ENCODE results near the gene MID1IP1.

MID1IP1 gene

DNA sequence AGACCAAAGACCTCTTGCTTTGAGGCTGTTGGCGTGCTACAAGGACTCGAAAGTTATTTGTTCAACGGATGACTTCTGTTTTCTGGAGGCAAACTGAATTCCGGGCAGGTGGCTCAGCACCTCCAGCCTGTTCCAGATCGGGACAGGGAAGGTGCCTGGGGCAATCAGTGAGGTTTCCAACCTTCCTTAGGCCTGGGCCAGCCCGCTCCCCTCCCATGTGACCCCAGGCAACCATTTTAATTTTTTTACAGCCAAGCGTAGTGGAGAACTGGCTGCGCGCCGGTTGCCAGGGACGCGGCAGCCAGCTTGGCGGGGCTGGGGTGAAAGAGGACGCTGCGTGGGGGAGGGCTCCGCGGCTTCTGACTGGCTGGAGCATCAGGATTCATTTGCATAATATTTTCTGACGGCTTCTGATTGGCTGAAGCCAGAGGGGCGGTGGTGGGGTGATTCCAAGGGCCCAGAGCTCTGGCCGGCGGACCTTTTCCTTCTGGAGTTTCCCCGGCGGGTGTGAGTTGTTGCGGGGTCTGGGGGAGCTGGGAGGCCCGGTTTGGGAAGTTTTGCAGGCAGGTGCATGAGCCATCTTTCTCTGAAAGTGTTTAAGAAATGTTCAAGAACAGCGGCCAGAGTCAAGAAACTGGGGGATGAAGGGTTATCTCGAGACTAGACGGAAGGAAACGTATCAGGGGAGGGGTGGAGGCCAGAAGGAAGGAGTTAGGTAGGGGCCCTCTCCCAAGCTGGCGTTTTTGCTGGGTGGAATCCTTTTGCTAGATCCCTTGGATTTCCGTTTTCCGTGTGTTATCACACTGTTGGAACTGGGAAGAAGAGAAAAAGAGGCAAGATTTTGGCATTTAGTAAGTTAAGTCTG, at the start of gene MID1IP1:
Gene MID1IP1 (plus strand): TSS at position 479 of the 865 bp plus-strand sequence. CDS start 3,488 bp downstream, outside the sequence.
- DNase-seq: peak; percentile 89

DNA sequence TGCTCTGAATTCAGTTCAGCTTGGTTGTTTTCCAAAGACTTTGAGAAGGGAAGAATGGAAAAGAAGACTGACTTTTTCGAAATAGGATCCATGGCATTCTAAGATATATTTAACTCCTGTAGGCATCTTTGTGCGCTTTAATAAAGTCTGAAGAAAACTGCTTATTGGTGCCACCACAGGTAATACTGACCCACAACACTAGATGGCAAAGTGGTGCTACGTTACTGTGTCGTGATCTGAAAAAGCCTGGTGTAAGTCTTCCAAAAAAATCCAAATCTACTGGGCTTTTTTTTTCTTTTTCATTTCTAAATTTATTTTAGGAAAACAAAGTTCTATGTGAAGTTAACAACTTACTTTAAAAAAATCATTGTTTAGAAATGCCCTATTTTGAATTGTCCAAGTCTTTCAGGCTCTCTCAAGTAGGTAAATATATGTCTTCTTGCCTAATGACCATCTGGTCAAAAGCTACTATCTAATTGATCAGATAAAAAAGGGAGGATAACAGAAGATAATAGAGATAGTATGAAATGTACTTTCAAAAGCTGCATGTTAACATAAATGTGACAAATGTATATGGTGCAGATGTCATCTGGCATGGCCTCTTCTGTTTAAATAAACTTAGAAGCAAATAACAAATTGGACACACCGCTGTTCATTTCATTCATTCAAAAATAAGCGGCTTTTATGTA, 47.0 kb upstream of the MID1IP1 start:
- peak; percentile 23 for DNase-seq

- DNase-seq: no peak
Measured at GRCh38 chrX:38754818-38755718, 46.2 kb upstream of the MID1IP1 start.

GRCh38 chrX:38760883-38761282, 40.4 kb upstream of the MID1IP1 start:
- DNase-seq: no peak

- peak; percentile 2 for DNase-seq
Measured at GRCh38 chrX:38768079-38768478, 33.2 kb upstream of the MID1IP1 start.

GRCh38 chrX:38770152-38770551, 31.1 kb upstream of the MID1IP1 start:
- DNase-seq: no peak

DNA sequence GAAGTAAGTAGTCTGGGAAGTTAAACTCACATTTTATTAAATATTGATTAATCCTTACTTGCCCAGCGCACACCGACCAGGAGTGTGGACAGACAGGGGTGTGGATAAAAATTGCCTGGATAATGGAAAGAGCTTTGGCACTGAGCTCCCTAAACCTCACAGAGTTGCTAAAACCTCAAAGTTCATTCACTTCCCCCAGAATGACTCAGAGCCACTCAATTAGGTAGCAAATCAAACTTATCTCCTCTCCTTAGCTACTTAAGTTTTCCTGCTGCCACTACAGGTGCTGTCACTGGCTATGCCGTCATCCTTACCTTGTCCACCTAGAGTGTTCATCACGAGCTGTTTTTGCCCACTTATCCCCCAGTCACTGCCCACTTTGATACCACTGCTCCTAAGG, 27.0 kb upstream of the MID1IP1 start:
- no peak for DNase-seq

- no peak for DNase-seq
Measured at GRCh38 chrX:38796946-38797345, 4.3 kb upstream of the MID1IP1 start.

DNA sequence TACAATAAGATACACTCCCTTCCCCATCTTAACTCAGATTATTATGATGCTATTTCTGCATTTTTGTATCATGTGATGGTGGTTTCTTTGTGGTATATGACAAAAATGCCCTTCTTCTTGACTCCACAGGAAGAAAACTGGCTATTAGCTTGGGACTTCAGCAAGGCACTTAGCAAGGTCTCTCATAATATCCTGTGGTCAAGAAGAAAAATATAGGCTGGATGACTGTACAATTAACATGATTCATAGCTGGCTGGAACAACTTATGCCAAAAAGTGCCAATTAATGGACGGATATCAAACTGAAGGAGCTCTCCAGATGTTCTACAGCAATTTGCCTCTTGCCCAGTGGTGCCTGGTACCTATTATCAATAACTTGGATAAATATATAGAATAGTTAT, 2.3 kb upstream of the MID1IP1 start:
- DNase-seq: no peak

GRCh38 chrX:38799995-38800580, 1.2 kb upstream of the MID1IP1 start:
- no peak for DNase-seq

DNA sequence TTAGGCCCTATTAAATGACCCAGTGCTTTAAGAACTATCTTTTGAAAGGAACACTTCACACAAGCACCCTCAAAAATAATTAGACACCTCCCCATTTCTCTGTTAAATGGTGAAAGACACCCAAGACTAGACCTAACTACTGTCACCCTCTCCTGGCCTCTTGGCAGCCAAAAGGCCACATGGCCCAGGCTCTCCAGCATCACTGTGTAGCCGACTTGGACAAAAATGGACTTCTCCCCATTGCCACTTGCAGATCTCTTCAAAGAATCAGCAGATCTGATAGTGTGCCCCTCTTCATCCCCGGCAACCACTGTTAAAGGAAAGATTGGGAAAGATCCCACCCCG, 2.0 kb downstream of the MID1IP1 start:
- DNase-seq: no peak

- DNase-seq: peak; percentile 75
Measured at GRCh38 chrX:38803588-38804431, 2.6 kb downstream of the MID1IP1 start.

DNA sequence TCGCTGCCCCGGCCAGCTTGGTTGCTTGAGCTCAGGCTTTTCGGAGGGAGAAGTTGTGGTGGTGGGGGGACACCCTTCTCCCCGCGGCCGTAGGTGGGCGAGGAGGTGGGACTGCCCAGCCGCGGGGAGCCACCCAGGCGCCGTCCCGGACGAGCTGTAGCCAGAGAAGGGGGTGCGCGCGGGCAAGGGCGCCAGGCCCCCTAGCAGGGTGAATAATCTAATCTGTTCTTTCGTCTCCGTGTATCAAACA, 3.1 kb downstream of the MID1IP1 start:
- DNase-seq: no peak

GRCh38 chrX:38804682-38805431, 3.6 kb downstream of the MID1IP1 start:
- peak; percentile 32 for DNase-seq

- peak; percentile 76 for DNase-seq
Measured at GRCh38 chrX:38805432-38806389, 4.5 kb downstream of the MID1IP1 start.

- DNase-seq: no peak
Measured at GRCh38 chrX:38806875-38807621, 5.8 kb downstream of the MID1IP1 start.

DNA sequence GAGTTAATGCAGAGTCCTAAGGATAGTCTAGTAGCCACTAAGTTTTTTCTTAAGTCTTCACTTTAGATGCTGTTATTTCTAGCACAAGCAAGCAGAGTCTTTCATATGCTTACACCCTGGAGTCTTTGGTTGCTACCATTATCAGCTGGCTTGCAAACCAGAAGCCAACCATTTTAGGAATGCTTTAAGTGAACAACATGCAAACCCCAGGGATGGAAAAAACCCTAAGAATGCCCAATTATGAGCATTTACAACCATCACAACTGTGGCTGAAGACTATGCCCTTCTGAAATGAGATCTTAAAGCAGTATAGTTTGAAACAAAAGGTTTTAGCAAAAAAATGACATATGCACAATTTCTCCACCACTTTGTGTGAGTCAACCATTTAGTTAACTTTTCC, 6.6 kb downstream of the MID1IP1 start:
- DNase-seq: no peak

- no peak for DNase-seq
Measured at GRCh38 chrX:38811515-38812243, 10.4 kb downstream of the MID1IP1 start.

DNA sequence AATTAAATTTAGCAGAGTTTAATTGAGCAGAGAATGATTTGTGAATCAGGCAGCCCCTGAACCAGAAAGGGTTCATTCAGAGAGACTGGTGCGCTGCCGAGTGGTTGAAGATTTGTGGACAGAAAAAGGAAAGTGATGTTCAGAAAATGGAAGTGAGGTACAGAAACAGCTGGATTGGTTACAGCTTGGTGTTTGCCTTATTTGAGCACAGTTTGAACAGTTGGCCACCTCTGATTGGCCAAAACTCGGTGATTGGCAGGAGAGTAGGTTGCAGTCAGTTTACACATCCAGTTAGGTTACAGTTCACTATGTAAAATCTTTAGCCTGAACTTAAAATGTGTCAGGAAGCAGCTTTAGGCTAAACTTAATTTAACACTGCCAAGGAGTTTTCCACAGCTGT, 14.9 kb downstream of the MID1IP1 start:
- DNase-seq: no peak

All from NCI-H2107 (cell line).